Mesenchymal stem cell (in vitro differentiated cells and primary cell): ENCODE data around the gene AKAP1.

Experiments
- DNase-seq: peaks from one replicate; pipeline ENCODE4 v3.0.0-alpha.2; 2013
- H2AFZ ChIP-seq: one replicate; pipeline ENCODE4 v1.6.1; 2013; ENCODE audit warnings: low read depth, mild to moderate bottlenecking, control low read depth, inconsistent platforms, low read length, moderate library complexity
- H2AK5ac ChIP-seq: 2 replicates; pipeline ENCODE4 v1.6.1; 2013; ENCODE audit warnings: low read length, moderate library complexity, mild to moderate bottlenecking, inconsistent platforms; ENCODE audit not compliant: severe bottlenecking
- H2BK120ac ChIP-seq: one replicate; pipeline ENCODE4 v1.6.1; 2013; ENCODE audit warnings: low read depth, mild to moderate bottlenecking, inconsistent platforms, low read length, moderate library complexity
- H2BK12ac ChIP-seq, 2 experiments: one replicate each; pipeline ENCODE4 v1.6.1; 2013; ENCODE audit warnings: inconsistent platforms in 2 of 2, low read length in 2 of 2, mild to moderate bottlenecking in 2 of 2, moderate library complexity in 2 of 2, control low read depth in 1 of 2
- H2BK15ac ChIP-seq: one replicate; pipeline ENCODE4 v1.6.1; 2013; ENCODE audit warnings: mild to moderate bottlenecking, low read depth, inconsistent platforms; ENCODE audit not compliant: poor library complexity, severe bottlenecking
- H2BK5ac ChIP-seq: 2 replicates; pipeline ENCODE4 v1.6.1; 2013; ENCODE audit warnings: low read depth, mild to moderate bottlenecking, low read length, control low read depth, inconsistent platforms; ENCODE audit not compliant: poor library complexity, severe bottlenecking
- H3K14ac ChIP-seq, 2 experiments: one replicate each; pipeline ENCODE4 v1.6.1; 2013; ENCODE audit warnings: inconsistent platforms in 2 of 2, low read length in 2 of 2, control low read depth in 1 of 2, mild to moderate bottlenecking in 1 of 2, moderate library complexity in 1 of 2
- H3K18ac ChIP-seq, 2 experiments: one replicate each; pipeline ENCODE4 v1.6.1; 2013; ENCODE audit warnings: inconsistent platforms in 2 of 2, low read length in 2 of 2, control low read depth in 1 of 2, low read depth in 1 of 2, mild to moderate bottlenecking in 1 of 2
- H3K23ac ChIP-seq, 2 experiments: one replicate each; pipeline ENCODE4 v1.6.1; 2013; ENCODE audit warnings: inconsistent platforms in 2 of 2, low read length in 2 of 2, mild to moderate bottlenecking in 2 of 2, moderate library complexity in 2 of 2, control low read depth in 1 of 2
- H3K27ac ChIP-seq: 2 replicates; pipeline ENCODE4 v1.5.1; 2013; ENCODE audit warnings: mild to moderate bottlenecking, moderate library complexity, low read length, control low read depth, inconsistent platforms; ENCODE audit not compliant: poor library complexity, severe bottlenecking
- H3K27me3 ChIP-seq, 2 experiments: 2 replicates each; pipeline versions ENCODE4 v1.6.1 to v1.7.0; 2013; ENCODE audit warnings: low read length in 2 of 2, mild to moderate bottlenecking in 2 of 2, moderate library complexity in 2 of 2, control low read depth in 1 of 2, inconsistent platforms in 1 of 2; ENCODE audit not compliant: control insufficient read depth in 1 of 2, insufficient read depth in 1 of 2
- H3K36me3 ChIP-seq, 2 experiments: 2 replicates each; pipeline versions ENCODE4 v1.6.1 to v1.7.0; 2013; ENCODE audit warnings: low read length in 2 of 2, control low read depth in 1 of 2, inconsistent platforms in 1 of 2, low read depth in 1 of 2, mild to moderate bottlenecking in 1 of 2; ENCODE audit not compliant: insufficient read depth in 2 of 2, control insufficient read depth in 1 of 2
- H3K4ac ChIP-seq, 2 experiments: one replicate each; pipeline ENCODE4 v1.6.1; 2013; ENCODE audit warnings: inconsistent platforms in 2 of 2, low read length in 2 of 2, mild to moderate bottlenecking in 2 of 2, moderate library complexity in 2 of 2, control low read depth in 1 of 2, low read depth in 1 of 2
- H3K4me1 ChIP-seq: 2 replicates; pipeline ENCODE4 v1.6.1; 2013; ENCODE audit warnings: low read depth, low read length, control low read depth; ENCODE audit not compliant: control insufficient read depth, insufficient read depth
- H3K4me2 ChIP-seq: 2 replicates; pipeline ENCODE4 v1.6.1; 2013; ENCODE audit warnings: low read length, mild to moderate bottlenecking, inconsistent platforms; ENCODE audit not compliant: poor library complexity, severe bottlenecking
- H3K4me3 ChIP-seq, 2 experiments: 2 replicates each; pipeline versions ENCODE4 v1.5.1 to v1.7.0; 2013; ENCODE audit warnings: low read length in 2 of 2, mild to moderate bottlenecking in 2 of 2, control low read depth in 1 of 2, low read depth in 1 of 2; ENCODE audit not compliant: insufficient read depth in 1 of 2
- H3K79me1 ChIP-seq: replicated peaks from 2 replicates; pipeline ENCODE4 v1.6.1; 2013; ENCODE audit warnings: mild to moderate bottlenecking, control low read depth, low read length, inconsistent platforms; ENCODE audit not compliant: poor library complexity, severe bottlenecking
- H3K9ac ChIP-seq: 2 replicates; pipeline ENCODE4 v1.7.0; 2013; ENCODE audit warnings: mild to moderate bottlenecking, low read length, moderate library complexity
- H3K9me3 ChIP-seq: 2 replicates; pipeline ENCODE4 v1.7.0; 2013; ENCODE audit warnings: mild to moderate bottlenecking, low read length; ENCODE audit not compliant: control insufficient read depth
- H4K8ac ChIP-seq: one replicate; pipeline ENCODE4 v1.6.1; 2013; ENCODE audit warnings: inconsistent platforms, mild to moderate bottlenecking, low read length, moderate library complexity
- H4K91ac ChIP-seq: one replicate; pipeline ENCODE4 v1.6.1; 2013; ENCODE audit warnings: mild to moderate bottlenecking, low read length, inconsistent platforms
- WGBS: methylation state at CpG from one replicate; pipeline ENCODE4 v1.1.7; 2013; ENCODE audit warnings: mixed read lengths; 5-methylcytosine and 5-hydroxymethylcytosine counted together

AKAP1 gene

GRCh38 chr17:57160624-57161023, 75.6 kb downstream of the AKAP1 start:
- no peak for DNase-seq
- no peak overlapping the region for H2BK5ac ChIP-seq
- no peak overlapping the region for H4K8ac ChIP-seq
- no peak overlapping the region for H3K14ac ChIP-seq
- no peak overlapping the region for H3K4me3 ChIP-seq
- H3K18ac ChIP-seq, result no peak overlapping the region
- no peaks in the 10 kb centered on the region for H3K4me1 ChIP-seq
- no peak overlapping the region for H3K4me2 ChIP-seq
- 88% methylated on average over 3 of the region's 3 CpGs for WGBS
- H3K27me3 ChIP-seq, result no peaks in the 10 kb centered on the region
- H3K23ac ChIP-seq, result no peak overlapping the region
- no peak overlapping the region for H4K91ac ChIP-seq
- no peaks in the 10 kb centered on the region for H3K79me1 ChIP-seq
- no peaks in the 10 kb centered on the region for H3K9me3 ChIP-seq
- no peaks in the 10 kb centered on the region for H3K36me3 ChIP-seq
- H3K9ac ChIP-seq, result no peak overlapping the region
- no peak overlapping the region for H3K4ac ChIP-seq
- H2AK5ac ChIP-seq, result no peak overlapping the region
- H3K27ac ChIP-seq, result no peak overlapping the region
- H2AFZ ChIP-seq, result no peak overlapping the region
- no peak overlapping the region for H2BK12ac ChIP-seq
- no peak overlapping the region for H2BK120ac ChIP-seq
- no peak overlapping the region for H2BK15ac ChIP-seq

- H3K18ac ChIP-seq, result no peak overlapping the region
- H3K9me3 ChIP-seq, result no peaks in the 10 kb centered on the region
- H3K36me3 ChIP-seq, result no peaks in the 10 kb centered on the region
- H3K4me3 ChIP-seq, result no peak overlapping the region
- no peak overlapping the region for H2BK5ac ChIP-seq
- H2BK120ac ChIP-seq, result no peak overlapping the region
- H4K8ac ChIP-seq, result no peak overlapping the region
- no peak overlapping the region for H2BK12ac ChIP-seq
- no peak overlapping the region for H4K91ac ChIP-seq
- no peak overlapping the region for H2AK5ac ChIP-seq
- WGBS, result 75% methylated on average over 4 of the region's 4 CpGs
- H2BK15ac ChIP-seq, result no peak overlapping the region
- peaks cover 0 to 5% of the 10 kb centered on the region in 2 experiments for H3K27me3 ChIP-seq
- no peak overlapping the region for H3K27ac ChIP-seq
- no peak for DNase-seq
- H3K79me1 ChIP-seq, result no peaks in the 10 kb centered on the region
- H3K14ac ChIP-seq, result no peak overlapping the region
- H3K4me2 ChIP-seq, result no peak overlapping the region
- H3K23ac ChIP-seq, result no peak overlapping the region
- no peak overlapping the region for H3K4ac ChIP-seq
- no peak overlapping the region for H3K9ac ChIP-seq
- peaks cover 2% of the 10 kb centered on the region for H3K4me1 ChIP-seq
- H2AFZ ChIP-seq, result no peak overlapping the region
Measured at GRCh38 chr17:57164814-57165213, 79.8 kb downstream of the AKAP1 start.

- Histone ChIP-seq H3K9me3 (no peaks in the 10 kb centered on the region), H3K27me3 (peaks cover 0 to 5% of the 10 kb centered on the region in 2 experiments), H4K91ac (no peak overlapping the region)
Measured at GRCh38 chr17:57165754-57166153, 80.7 kb downstream of the AKAP1 start.

DNA sequence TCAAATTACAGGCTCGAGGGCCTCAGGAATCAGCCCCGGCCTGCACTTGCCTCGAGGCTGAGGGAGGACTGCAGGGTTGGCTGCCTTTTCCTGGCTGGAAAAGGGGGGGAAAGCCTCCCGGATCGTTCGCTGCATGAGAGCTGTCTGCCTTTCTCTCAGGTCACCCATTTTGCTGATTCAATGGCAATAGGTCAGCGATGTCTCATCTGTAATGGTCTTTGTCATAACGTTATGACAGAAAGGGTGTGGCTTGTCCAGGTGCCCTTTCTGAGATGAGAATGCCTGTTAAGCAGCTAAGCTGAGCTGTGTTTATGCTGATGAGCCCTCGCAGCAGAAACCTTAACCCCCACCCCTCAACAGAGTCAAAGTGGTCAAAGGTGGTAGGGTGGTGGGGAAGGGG, 81.8 kb downstream of the AKAP1 start:
- 17% methylated on average over 8 of the region's 9 CpGs for WGBS
- H2BK120ac ChIP-seq, result no peak overlapping the region
- H2BK12ac ChIP-seq, result no peak overlapping the region
- H3K9ac ChIP-seq, result no peak overlapping the region
- no peak overlapping the region for H2AK5ac ChIP-seq
- no peaks in the 10 kb centered on the region for H3K36me3 ChIP-seq
- DNase-seq, result no peak
- no peak overlapping the region for H4K8ac ChIP-seq
- peak overlapping the region in 1 of 2 experiments; percentile 15 for H3K18ac ChIP-seq
- H2BK15ac ChIP-seq, result no peak overlapping the region
- no peak overlapping the region for H3K27ac ChIP-seq
- peak overlapping the region in 1 of 2 experiments; percentile 22 for H3K14ac ChIP-seq
- no peak overlapping the region for H3K4me2 ChIP-seq
- H3K79me1 ChIP-seq, result no peaks in the 10 kb centered on the region
- H3K23ac ChIP-seq, result no peak overlapping the region
- no peak overlapping the region for H4K91ac ChIP-seq
- peaks cover 2% of the 10 kb centered on the region for H3K4me1 ChIP-seq
- no peak overlapping the region for H3K4me3 ChIP-seq
- no peak overlapping the region for H3K4ac ChIP-seq
- peaks cover 5 to 7% of the 10 kb centered on the region in 2 experiments for H3K27me3 ChIP-seq
- H2AFZ ChIP-seq, result no peak overlapping the region
- no peaks in the 10 kb centered on the region for H3K9me3 ChIP-seq
- H2BK5ac ChIP-seq, result no peak overlapping the region

More at GRCh38 chr17:57165754-57166153, 80.7 kb downstream of the AKAP1 start:
- no peak overlapping the region for H2AFZ ChIP-seq
- WGBS, result 86% methylated on average over 1 of the region's 3 CpGs
- H3K27ac ChIP-seq, result no peak overlapping the region
- H3K4ac ChIP-seq, result no peak overlapping the region
- H3K79me1 ChIP-seq, result no peaks in the 10 kb centered on the region
- H3K4me1 ChIP-seq, result peaks cover 2% of the 10 kb centered on the region
- no peak overlapping the region for H3K9ac ChIP-seq
- no peak overlapping the region for H3K4me3 ChIP-seq
- H2AK5ac ChIP-seq, result no peak overlapping the region
- no peak overlapping the region for H3K23ac ChIP-seq
- H4K8ac ChIP-seq, result no peak overlapping the region
- H2BK5ac ChIP-seq, result no peak overlapping the region
- DNase-seq, result no peak
- H3K36me3 ChIP-seq, result no peaks in the 10 kb centered on the region
- no peak overlapping the region for H2BK12ac ChIP-seq
- no peak overlapping the region for H3K18ac ChIP-seq
- H3K4me2 ChIP-seq, result no peak overlapping the region
- H2BK15ac ChIP-seq, result no peak overlapping the region
- no peak overlapping the region for H2BK120ac ChIP-seq
- no peak overlapping the region for H3K14ac ChIP-seq
